A673 (cell line): ENCODE measurements around the gene TMBIM4. TPM values are rescaled to one million over a fixed set of nuclear protein-coding genes. Genes with fewer than 3 reads are reported as not detected.

Experiments used
- BruUV-seq: library from RNA; stranded (reverse); fragments of 400-500 nt; replicated peaks from 2 replicates; lab custom pipeline; 2021; lab: Mats Ljungman, UMichigan
- CTCF ChIA-PET: fragments of 300-600 bp; sonication (Branson Sonifier 250); formaldehyde crosslinking; loops from one replicate; lab custom pipeline; 2022; ENCODE audit warnings: antibody characterized with exemption; lab: Charles Lee
- POLR2A ChIA-PET: fragments of 300-600 bp; sonication (Branson Sonifier 250); formaldehyde crosslinking; loops from one replicate; lab custom pipeline; 2022; ENCODE audit warnings: antibody characterized with exemption; ENCODE audit not compliant: low non-redundant PET; lab: Charles Lee
- DNase-seq: peaks from one replicate; pipeline ENCODE4 v3.0.0-alpha.2; 2015; ENCODE audit warnings: low spot score
- H3K27ac ChIP-seq: fragments of 200-600 bp; sonication (generic); 2 replicates; pipeline ENCODE4 v1.5.1; 2016; ENCODE audit warnings: mixed run types, low read depth, mild to moderate bottlenecking, mixed read lengths, antibody characterized with exemption, low read length; ENCODE audit not compliant: poor library complexity, severe bottlenecking
- H3K27me3 ChIP-seq: fragments of 200-600 bp; sonication (generic); replicated peaks from 2 replicates; pipeline ENCODE4 v1.6.1; 2017; ENCODE audit warnings: mixed run types, low read depth, mild to moderate bottlenecking, mixed read lengths, antibody characterized with exemption, low read length; ENCODE audit not compliant: insufficient read depth, poor library complexity
- H3K36me3 ChIP-seq: fragments of 200-600 bp; sonication (generic); 2 replicates; pipeline ENCODE4 v1.6.1; 2016; ENCODE audit warnings: mixed run types, mild to moderate bottlenecking, mixed read lengths, antibody characterized with exemption, low read length; ENCODE audit not compliant: insufficient read depth, poor library complexity, severe bottlenecking
- H3K4me1 ChIP-seq: fragments of 200-600 bp; sonication (generic); 2 replicates; pipeline ENCODE4 v1.6.1; 2017; ENCODE audit warnings: mixed run types, mild to moderate bottlenecking, mixed read lengths, antibody characterized with exemption, low read length; ENCODE audit not compliant: insufficient read depth, poor library complexity, severe bottlenecking
- H3K4me3 ChIP-seq: fragments of 200-600 bp; sonication (generic); 2 replicates; pipeline ENCODE4 v1.5.1; 2016; ENCODE audit warnings: low read depth, mixed run types, mild to moderate bottlenecking, mixed read lengths, low read length; ENCODE audit not compliant: poor library complexity, severe bottlenecking
- H3K9me3 ChIP-seq: fragments of 200-600 bp; sonication (generic); 2 replicates; pipeline ENCODE4 v1.6.1; 2016; ENCODE audit warnings: mixed run types, low read depth, mild to moderate bottlenecking, mixed read lengths, antibody characterized with exemption, low read length; ENCODE audit not compliant: poor library complexity, severe bottlenecking
- EZH2 ChIP-seq: fragments of 200-600 bp; sonication (generic); IDR thresholded peaks from 2 replicates; pipeline ENCODE4 v1.6.1; 2017; ENCODE audit warnings: borderline replicate concordance, low read depth, mild to moderate bottlenecking, mixed read lengths, antibody characterized with exemption, low read length; ENCODE audit not compliant: poor library complexity, severe bottlenecking
- intact Hi-C: fragments of 100-400 bp; cut with micrococcal nuclease; formaldehyde crosslinking; loops from one replicate; pipeline ENCODE4 v1.10.0; 2022; ENCODE audit not compliant: unreplicated experiment
- total RNA-seq: library from RNA; stranded (reverse); gene quantifications from 2 replicates; pipeline ENCODE4 v1.2.3, GENCODE V29; 2021
- TF ChIP-seq, protein P1 (sequence below): fragments of 300-800, 200-600 bp; sonication (generic); conservative IDR thresholded peaks from 2 replicates; pipeline ENCODE4 v1.5.1; 2017; ENCODE audit warnings: low read depth, mild to moderate bottlenecking, antibody characterized with exemption, low read length, moderate library complexity, mixed read lengths

Gene TMBIM4
- total RNA-seq, 1 experiment from 2014 or later: 62.1 TPM

DNA sequence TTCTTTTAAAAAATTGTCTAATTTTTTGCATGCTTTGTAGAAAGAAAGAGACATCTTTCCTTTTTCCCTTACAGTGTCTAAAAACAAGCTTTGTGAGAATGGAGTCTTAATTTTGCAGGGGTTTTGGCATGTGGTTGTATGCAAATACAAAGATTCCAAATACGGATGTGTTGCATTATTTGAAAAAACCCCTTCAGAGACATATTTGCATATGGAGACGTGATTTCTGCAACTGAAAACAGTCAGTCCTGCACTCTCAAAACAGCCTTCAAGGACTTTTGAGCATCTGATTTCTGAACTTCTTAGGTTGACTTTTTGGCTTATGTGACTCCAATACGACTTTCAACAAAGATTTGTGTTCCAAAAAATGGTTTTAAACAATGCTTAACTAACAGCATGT is 27.0 kb upstream of the TMBIM4 start:
- Histone ChIP-seq H3K27me3 (no peaks in the 10 kb centered on the region), H3K4me1 (no peaks in the 10 kb centered on the region), H3K36me3 (no peaks in the 10 kb centered on the region), H3K4me3 (no peak overlapping the region), H3K27ac (no peak overlapping the region), H3K9me3 (no peaks in the 10 kb centered on the region)
- no peak for DNase-seq
- ChIA-PET POLR2A (interaction anchor here (0.6 kb wide), 1 partner anchor 13 kb away, joined by 5 read pairs; no protein-coding TSS in a partner anchor), CTCF (no interaction called here)
- intact Hi-C loops: no loop called here
- BruUV-seq: no TSS peak
- TF ChIP-seq, protein P1, sequence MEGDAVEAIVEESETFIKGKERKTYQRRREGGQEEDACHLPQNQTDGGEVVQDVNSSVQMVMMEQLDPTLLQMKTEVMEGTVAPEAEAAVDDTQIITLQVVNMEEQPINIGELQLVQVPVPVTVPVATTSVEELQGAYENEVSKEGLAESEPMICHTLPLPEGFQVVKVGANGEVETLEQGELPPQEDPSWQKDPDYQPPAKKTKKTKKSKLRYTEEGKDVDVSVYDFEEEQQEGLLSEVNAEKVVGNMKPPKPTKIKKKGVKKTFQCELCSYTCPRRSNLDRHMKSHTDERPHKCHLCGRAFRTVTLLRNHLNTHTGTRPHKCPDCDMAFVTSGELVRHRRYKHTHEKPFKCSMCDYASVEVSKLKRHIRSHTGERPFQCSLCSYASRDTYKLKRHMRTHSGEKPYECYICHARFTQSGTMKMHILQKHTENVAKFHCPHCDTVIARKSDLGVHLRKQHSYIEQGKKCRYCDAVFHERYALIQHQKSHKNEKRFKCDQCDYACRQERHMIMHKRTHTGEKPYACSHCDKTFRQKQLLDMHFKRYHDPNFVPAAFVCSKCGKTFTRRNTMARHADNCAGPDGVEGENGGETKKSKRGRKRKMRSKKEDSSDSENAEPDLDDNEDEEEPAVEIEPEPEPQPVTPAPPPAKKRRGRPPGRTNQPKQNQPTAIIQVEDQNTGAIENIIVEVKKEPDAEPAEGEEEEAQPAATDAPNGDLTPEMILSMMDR: no peak
- TF ChIP-seq EZH2: no peak

DNA sequence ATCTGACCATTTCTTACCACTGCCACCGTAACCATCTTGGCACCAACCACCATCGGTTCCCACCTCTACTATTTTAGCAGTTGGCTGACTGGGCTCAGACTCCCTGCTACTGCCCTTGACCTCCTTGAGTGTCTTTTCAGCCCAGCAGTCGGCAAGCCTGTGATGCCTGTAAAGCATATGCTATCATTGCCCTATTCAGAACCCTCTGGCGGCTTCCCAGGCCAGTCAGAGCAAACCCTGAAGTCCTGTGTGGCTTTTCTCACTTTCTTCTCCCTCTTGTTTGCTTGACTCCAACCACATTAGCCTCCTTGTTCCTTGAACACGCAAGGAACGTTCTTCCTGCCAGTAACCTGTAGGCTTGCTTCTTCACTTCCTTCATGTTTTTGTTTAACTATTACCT is 25.4 kb upstream of the TMBIM4 start:
- no peak for DNase-seq
- no peaks in the 10 kb centered on the region for H3K9me3 ChIP-seq
- CTCF ChIA-PET: no interaction called here
- POLR2A ChIA-PET: no interaction called here
- no peak for TF ChIP-seq EZH2
- TF ChIP-seq, protein P1: no peak
- H3K27me3 ChIP-seq: no peaks in the 10 kb centered on the region
- no peaks in the 10 kb centered on the region for H3K4me1 ChIP-seq
- no peaks in the 10 kb centered on the region for H3K36me3 ChIP-seq
- H3K4me3 ChIP-seq: no peak overlapping the region
- BruUV-seq: no TSS peak
- intact Hi-C loops: no loop called here
- H3K27ac ChIP-seq: no peak overlapping the region

GRCh38 chr12:66194122-66194521 is 24.3 kb upstream of the TMBIM4 start:
- TF ChIP-seq EZH2: no peak
- TF ChIP-seq, protein P1: no peak
- H3K4me3 ChIP-seq: no peak overlapping the region
- peaks cover 4% of the 10 kb centered on the region for H3K27me3 ChIP-seq
- ChIA-PET POLR2A (no interaction called here), CTCF (no interaction called here)
- no peaks in the 10 kb centered on the region for H3K9me3 ChIP-seq
- BruUV-seq: no TSS peak
- DNase-seq: no peak
- H3K36me3 ChIP-seq: no peaks in the 10 kb centered on the region
- H3K27ac ChIP-seq: no peak overlapping the region
- intact Hi-C loops: no loop called here
- no peaks in the 10 kb centered on the region for H3K4me1 ChIP-seq
